GM21447 (cell line): ENCODE measurements around the gene PRKAR1B.
"Not testable (repeated sequence)": the region's sequence is repeated elsewhere in the genome, so short reads cannot be mapped to it uniquely, and the experiment has no call there.

Experiments used
- ATAC-seq: cut with Tn5 transposase; IDR thresholded peaks from one replicate; pipeline ENCODE4 v1.9.1; 2021; ENCODE audit not compliant: unreplicated experiment

PRKAR1B gene

DNA sequence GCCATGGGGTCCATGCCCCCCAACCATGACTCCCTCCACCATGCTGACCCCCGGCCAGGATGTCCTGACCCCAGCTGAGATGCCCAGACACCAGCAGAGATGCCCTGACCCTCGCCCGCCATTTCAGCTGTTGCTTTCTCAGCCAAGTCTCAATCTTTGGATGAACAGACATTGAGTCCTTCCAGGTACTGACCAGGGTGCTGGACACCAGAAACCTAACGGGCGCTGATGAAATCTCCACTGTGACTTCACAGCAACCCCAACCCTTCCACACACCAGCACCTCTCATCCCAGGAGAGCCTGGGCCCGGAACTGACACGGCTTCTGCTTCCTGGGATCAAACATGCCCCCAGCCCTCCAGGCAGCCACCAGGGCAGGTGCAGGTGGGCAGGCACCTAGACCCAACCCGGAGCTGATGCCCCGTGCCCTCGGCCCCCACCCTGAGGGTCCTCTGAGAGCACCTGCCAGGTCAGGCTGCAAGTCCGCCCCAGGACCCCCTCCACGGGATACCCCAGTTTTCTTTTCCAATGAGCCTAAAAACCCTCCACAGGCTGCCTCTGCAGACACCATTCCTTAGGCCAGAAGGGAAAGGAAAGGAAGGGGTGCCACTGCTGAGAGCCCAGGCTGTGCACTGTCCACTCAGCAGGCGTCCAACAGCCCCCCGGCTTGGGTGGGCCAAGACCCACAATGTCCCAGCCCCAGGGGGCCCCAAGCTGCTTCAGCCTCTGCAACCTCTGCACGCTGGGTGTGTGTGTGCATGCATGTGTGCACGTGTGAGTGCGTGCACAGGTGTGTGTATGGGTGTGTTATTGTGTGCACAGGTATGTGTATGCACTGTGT is 164.1 kb downstream of the PRKAR1B start:
- ATAC-seq, result no peak

DNA sequence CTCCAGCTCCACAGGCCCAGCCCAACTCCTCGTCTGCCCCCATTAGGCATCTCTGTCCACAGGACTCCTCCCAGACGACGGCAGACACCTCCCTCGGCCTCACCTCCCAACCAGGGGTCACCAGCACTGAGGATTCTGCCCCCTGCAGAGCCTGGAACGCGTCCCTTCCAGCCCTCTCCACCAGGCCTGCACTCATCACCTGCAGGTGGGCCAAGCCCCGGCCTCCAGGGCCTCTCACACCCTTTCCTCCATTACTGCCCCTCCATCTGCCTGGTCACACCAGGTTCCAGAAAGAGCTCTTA is 164.8 kb downstream of the PRKAR1B start:
- no peak for ATAC-seq

DNA sequence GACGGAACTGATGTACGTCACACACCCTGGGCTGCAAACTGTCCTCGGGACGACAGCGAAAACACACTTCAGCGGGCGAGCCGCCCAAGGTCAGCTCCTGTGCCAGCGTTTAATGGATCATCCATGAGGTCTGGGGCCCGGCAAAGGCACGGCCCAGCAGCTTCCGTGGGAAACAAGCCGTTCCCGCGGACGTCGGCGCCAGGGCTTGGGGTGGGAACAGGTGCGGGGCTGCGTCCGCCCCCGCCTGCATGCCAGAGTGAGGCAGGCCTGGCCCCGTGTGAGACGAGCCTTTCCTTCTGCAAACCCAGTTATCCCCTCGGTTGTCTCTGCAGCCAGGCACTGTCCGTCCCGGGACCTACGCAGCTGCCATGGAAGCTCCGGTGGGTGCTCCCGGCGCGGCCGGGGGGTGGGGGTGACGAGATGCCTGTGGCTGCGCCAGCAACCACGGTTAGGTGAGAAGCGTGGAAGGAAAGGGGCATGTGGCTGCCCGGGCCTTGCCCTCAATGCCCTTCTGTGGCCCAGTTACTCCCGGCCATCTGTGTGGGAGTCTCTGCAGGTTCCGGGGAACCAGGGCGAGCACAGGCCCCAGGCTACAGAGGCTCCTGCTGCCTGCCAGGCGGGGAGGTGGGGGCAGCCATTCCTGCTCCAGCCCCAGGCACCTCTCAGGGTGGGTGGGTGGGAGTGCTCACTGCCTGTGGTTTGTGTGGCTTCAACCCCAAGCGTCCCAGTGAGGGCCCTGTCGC is 165.3 kb downstream of the PRKAR1B start:
- no peak for ATAC-seq

DNA sequence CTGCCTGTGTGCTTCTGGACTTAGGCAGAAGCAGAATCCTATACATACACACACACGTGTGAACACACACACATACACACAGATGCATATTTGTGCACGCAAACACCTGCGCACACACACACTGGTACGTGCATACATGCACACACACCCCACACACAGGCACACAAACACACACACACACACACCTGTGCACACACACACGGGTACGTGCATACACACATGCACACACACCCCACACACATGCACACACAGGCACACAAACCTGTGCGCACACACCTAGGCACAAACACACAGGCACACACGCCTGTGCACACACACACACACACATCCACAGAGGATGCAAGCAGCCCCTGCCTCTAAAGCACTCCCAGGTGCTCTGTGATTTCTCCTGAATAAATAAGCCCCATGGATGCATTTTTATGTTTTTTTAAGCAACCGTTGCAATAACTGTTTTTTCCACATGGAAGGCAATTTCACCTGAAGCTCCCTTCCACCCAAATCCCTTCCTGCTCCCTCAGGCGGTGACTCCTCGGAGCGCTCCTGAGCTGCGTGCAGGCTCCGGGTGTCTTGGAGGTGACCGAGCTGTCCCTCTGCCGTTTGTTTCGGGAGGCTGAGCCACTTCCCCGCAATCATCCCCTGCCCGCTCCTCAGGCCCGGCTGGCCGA is 166.0 kb downstream of the PRKAR1B start:
- no peak for ATAC-seq

DNA sequence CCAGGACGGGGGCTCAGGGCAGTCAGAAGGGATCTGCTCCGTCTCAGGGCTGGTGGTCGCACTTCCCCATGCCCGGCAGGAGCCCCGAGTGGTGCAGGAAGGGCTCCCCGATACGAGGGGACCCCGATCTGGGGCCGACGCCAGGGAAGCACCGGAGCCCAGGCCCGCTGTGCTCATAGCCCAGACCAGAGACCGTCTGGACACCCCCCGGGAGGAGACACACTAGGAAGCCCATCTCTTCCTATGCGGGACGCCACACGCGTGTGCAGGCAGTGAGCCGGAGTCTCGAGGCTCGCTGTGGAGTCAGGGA is 167.7 kb downstream of the PRKAR1B start:
- ATAC-seq, result no peak

DNA sequence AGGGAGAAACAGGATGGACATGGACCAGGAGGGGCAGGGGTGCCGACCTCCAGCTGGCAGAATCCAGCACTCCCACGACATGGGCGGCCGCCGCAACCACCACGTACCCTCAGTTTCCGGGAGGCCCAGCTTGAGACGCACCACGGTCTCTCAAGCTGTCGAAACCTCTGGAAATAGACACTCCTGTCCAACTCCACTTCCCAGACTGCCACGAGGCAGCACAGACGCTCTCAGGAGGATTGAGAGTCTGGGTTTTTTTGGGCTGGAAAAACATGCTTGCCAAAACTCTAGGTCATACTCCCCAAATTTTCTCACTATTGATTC is 169.6 kb downstream of the PRKAR1B start:
- no peak for ATAC-seq

DNA sequence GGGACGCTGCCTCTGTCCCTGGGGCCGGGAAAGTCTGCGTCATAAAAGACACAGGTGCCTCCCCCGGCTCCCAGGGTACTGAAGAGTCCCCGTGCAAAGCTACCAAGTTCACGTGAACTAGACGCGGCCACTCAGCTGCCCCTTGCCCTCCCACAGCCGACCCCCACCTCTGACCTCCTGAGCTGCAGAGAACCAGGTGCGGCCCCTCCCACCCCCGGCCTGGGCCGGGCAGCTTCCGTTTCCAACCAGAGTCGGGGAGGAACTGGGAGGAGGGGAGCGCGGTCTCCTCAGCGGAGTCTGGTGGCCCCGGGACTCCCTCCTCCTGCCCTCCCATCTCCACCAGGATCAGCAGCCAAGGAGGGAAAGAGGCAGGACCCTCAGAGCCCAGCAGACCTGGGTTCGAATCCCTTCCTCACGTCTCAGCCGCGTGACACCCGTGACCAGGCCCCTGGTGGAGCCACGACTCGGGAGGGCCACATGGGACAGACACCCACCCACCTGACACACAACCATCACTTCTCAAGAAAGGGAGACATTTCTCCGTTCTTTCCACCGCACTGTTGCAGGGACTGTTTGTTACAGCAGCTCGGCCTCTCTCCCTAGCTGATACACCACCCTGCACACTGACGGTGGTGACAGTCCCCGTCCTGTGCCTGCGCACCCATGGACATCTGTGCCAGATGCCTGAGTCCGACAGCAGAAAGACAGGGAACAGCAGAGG is 170.1 kb downstream of the PRKAR1B start:
- no peak for ATAC-seq

DNA sequence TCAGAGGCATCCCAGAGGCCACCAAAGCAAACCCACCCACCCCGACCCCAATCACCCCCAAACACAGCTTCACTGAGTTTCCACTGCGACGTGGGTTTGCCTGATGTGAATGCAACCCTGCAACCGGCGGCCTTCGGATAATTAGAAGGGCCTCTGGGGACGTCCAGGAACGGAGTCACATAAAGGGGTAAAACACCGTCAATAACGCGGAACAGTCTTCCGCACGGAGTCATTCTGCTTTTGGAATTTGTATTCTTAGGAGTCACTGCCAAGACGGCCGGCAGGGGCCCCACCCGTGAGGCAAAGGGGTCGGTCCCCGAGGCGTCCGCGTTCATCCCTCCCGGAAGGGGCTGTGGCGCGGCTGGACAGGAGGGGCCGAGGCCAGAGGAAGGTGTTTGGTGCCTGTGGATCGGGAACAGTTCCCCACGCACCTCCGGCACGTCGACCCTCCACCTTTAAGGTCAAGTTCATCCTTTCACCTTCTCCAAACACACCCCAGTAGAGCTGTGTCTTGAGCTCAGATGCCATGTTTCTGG is 170.7 kb downstream of the PRKAR1B start:
- ATAC-seq, result no peak

DNA sequence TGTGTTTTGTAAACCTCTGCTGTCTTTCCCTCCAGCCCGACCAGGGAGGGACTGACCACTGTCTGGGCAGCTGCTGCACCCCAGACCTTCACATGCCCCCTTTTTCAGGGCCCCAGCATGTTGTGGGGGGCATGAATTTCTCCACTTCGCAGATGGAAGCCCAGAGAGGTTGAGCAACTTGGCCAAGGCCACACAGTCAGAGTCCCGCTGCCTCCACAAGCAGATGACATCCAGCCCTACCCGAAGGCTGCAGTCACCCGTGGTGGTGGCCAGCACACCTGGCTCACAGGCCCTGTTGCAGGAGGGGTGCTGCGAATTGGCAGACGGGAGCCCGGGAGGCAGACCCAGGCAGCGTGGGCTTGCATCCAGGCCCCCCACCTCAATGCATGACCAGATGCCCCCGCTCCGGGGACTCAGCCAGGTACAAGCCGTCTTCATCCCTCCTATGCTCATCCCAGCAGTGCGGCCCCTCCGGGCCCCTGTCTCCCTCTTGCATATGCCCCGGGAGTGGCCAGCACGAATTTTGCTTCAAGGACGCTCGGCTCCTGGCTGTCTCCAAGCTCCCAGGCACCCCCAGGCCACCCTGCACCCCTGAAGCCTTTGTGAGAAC is 171.4 kb downstream of the PRKAR1B start:
- no peak for ATAC-seq

DNA sequence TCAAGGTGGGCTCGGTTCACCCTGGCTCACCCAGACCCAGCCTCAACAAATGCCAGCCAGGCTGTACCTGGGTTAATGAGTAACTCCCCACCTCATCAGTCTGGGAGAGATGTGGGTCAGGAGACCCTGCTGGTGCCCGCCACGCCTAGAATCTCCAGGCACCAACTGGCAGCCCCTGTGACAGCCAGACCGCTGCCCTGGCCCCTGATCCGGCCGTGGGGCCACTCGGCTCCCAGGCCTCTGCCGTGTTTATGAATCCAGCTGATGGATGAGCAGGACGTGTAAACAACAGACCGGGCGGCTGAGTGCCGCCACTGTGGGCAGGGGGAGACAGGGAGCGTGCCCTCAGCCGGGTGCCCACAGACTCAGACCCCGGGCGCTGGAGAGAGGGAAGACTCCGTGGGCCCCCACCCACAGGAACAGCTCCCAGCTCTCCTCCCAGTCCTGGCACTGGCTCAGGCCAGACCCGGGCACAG is 173.4 kb downstream of the PRKAR1B start:
- no peak for ATAC-seq

DNA sequence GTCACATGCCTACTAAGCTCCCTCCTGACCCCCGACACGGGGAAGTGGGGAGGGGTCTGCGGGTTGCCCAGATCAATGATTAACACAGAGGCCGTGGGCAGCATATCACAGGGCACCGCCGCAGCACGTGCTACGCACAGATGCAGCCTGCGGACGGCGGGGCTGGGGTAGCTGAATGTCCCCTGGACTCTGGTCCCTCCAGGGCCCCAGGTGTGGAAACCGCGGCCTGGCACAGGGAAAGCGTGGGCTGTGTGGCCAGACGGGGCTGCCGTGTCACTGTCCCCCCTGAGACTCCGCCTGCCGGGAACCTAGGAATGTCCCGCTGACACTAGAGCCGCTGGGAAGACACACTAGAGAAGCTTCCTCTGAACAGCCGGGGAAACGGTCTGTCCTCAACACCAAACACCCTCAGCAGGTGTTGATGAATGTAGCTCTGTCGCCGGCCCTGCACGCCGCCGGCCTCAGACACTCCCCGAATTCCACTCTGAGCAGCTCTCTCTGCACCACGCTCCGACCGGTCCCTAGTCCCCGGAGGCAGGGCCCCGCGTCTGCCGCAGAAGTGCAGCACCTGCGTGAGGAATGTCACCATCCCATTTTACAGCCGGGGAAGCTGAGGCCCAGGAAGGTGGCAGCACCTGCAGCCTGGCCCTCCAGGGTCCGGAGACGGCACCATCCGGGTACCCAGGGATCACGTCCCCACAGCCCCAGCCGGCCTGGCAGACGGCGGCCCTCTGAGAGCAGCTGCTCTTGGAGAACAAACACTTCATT is 174.0 kb downstream of the PRKAR1B start:
- no peak for ATAC-seq

DNA sequence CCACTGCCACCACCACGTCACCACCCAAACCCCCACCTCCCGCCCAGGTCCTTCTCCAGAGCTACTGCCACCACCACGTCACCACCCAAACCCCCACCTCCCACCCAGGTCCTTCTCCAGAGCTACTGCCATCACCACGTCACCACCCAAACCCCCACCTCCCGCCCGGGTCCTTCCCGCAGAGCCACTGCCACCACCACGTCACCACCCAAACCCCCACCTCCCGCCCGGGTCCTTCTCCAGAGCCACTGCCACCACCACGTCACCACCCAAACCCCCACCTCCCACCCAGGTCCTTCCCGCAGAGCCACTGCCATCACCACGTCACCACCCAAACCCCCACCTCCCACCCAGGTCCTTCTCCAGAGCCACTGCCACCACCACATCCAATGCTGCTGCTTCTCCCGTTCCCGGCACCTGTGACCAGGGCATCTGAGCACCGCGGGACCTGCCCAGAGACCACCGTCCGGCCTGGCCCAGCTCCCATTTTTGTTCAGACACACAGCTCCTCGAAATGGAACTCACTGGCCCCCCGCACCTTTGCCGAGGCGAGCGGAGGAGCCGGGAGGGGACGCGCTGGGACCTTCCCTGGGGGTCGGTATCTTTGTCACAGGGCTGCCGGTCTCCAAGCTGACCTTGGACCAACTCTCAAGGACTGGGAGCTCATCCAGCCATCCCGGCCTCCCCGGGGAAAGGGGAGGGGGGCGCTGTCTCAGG is 174.8 kb downstream of the PRKAR1B start:
- ATAC-seq, result not testable (repeated sequence)

DNA sequence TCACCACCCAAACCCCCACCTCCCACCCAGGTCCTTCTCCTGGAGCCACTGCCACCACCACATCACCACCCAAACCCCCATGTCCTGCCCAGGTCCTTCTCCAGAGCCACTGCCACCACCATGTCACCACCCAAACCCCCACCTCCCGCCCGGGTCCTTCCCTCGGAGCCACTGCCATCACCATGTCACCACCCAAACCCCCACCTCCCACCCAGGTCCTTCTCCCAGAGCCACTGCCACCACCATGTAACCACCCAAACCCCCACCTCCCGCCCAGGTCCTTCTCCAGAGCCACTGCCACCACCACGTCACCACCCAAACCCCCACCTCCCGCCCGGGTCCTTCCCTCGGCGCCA is 175.5 kb downstream of the PRKAR1B start:
- ATAC-seq, result not testable (repeated sequence)

DNA sequence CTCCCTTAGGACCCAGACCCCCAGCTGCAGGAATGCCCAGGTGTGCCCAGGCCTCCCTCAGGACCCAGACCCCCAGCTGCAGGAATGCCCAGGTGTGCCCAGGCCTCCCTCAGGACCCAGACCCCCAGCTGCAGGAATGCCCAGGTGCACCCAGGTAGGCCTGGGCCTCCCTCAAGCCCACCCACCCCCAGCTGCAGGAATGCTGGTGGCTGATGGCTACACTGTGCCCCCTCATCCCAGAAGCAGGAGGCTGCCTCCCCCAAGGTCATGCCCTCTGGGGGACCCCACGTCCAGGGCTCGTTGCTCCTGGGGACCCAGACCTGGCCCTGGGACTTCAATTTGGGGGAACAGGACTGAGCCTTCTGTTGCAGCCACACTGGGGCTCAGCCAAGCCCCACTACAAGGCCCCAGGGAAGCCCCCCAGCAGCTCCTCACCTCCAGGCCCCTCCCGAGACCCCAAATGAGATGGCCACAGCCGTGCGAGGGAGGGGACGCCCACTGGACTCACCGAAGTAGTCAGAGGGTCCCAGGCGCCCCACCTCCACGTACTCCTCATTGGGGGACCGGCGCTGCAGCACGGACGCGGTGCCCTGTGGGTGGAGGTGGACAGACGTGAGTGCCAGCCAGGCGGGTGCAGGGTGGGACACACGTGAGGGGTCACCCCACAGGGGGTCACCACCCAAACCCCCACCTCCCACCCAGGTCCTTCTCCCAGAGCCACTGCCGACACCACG is 176.0 kb downstream of the PRKAR1B start:
- ATAC-seq, result no peak

DNA sequence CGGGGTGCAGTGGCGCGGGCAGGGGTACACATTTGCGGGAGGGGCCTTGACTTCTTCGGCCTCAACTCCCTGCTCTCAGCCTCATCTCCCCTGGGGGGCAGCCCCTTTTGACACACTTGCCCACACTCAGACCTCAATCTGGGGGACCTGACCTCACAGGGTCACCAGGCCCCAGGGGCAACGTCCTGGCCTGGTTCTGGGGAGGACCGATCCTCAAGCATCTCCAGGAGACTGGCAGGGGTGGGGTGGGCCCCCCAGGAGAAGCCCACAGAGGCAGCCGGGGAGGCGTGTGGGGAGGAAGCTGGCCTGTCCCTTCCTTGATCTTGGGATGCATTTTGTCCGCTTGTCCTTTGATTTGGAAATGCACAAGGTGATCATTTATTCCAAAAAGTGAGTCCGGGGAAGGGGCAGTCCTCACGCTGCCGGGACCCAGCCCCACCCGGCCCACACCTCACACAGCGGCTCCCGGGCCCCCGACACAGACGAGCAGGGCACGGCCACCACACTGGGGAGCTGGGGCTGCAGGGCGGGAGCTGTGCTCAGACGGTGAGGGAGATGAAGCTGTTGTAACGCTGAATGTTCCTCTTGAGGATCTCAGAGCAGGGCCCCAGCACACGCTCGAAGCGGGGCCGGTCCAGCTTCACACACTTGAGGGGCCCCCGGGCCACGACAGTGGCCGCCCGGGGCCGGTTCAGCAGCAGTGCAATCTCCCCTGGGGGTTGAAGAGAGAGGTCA is 177.0 kb downstream of the PRKAR1B start:
- ATAC-seq, result no peak

DNA sequence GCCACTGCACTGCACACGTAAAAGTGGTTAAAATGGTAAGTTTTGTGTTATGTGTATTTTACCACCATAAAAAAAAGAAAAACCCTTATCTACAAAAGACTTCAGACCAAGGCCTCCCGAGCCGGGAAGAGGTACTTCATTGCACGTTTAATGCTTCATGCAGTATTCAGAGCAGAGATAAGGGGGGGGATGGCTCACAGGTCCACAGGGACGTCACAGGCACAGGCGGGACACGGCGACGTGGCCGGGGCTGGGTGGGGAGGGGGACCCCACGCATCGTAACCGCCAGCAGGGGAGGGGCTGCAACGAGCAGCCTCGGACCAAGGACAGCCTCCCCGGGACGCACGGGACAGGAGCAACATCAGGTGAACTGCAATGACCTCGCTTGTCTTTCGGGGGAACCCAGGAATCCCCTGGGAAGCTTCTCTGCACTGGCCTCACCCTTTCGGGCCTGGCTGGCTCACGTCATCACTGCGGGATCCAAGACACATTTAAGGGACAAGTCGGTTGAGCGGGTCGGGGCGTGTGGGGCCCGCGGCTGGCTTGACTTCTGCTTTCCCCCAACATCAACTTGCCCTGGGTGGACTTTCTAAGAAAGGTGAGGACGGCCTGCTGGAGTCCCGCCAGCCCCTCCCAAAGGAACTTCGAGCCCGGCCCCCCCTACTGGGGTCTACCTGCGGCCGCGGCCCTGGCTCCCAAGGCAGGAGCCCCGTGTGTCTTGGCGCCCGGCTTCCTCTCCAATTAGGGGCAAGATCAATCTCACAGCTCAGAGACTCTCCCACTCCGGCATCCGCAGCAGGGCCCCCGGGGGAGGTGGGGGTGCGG is 177.8 kb downstream of the PRKAR1B start:
- ATAC-seq, result no peak

DNA sequence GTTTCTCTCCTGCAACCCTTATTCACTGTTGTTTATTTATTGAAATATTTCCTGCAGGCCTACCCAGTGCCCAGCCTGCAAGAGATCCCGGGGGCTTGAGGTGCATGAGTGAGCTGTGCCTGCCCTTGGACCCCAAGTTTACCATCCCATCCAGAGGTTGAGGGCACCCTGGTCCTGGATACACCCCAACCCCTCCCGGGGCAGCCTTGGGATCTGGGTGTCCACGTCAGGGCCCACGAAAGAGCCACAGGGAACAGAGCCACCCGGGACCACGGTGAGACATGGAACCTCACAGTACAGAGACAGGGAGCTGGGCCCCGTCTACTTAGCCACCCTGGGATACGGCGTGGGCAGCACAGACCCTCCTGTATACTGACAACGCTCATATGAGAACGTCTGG is 178.7 kb downstream of the PRKAR1B start:
- ATAC-seq, result no peak
